Naive thymus-derived CD8-positive, alpha-beta T cell (primary cell): ENCODE measurements around the gene TOM1L2. TPM values are rescaled to one million over a fixed set of nuclear protein-coding genes. Genes with fewer than 3 reads are reported as not detected.

Experiments
- ATAC-seq, 2 donors: fragments of 150-1000 bp; cut with Tn5 transposase in 1 of 2; sonication (Bioruptor Pico), chemical (Tn5 transposase) in 1 of 2; 1 replicate in 1 of 2; 2 replicates in 1 of 2; pipeline ENCODE4 v1.10.0; 2021; ENCODE audit warnings: mild to moderate bottlenecking in 2 of 2, moderate library complexity in 2 of 2
- POLR2A ChIA-PET: fragments of 350-600 bp; sonication (Branson Sonifier 250); formaldehyde crosslinking; loops from one replicate; lab custom pipeline; 2021; ENCODE audit warnings: antibody characterized with exemption; lab: Charles Lee
- DNase-seq, 10 donors: peaks; one replicate each; pipeline versions ENCODE4 v3.0.0 to v3.0.0-alpha.2; 2020 to 2022
- H3K27ac Mint-ChIP-seq, 10 donors: one replicate each; pipeline ENCODE4 v1.8.0; 2020 to 2022; ENCODE audit warnings: mild to moderate bottlenecking in 10 of 10, mixed read lengths in 10 of 10, moderate library complexity in 4 of 10, inconsistent platforms in 1 of 10
- H3K27me3 Mint-ChIP-seq, 5 donors: one replicate each; pipeline ENCODE4 v1.8.0; 2021 to 2022; ENCODE audit warnings: mixed read lengths in 5 of 5
- H3K36me3 Mint-ChIP-seq, 3 donors: one replicate each; pipeline ENCODE4 v1.8.0; 2020 to 2022; ENCODE audit warnings: mixed read lengths in 3 of 3, mild to moderate bottlenecking in 2 of 3, inconsistent platforms in 1 of 3
- H3K4me1 Mint-ChIP-seq, 4 donors: one replicate each; pipeline ENCODE4 v1.8.0; 2021 to 2022; ENCODE audit warnings: mixed read lengths in 4 of 4
- H3K4me3 Mint-ChIP-seq, 10 donors: one replicate each; pipeline ENCODE4 v1.8.0; 2020 to 2022; ENCODE audit warnings: mild to moderate bottlenecking in 10 of 10, mixed read lengths in 10 of 10, moderate library complexity in 6 of 10, inconsistent platforms in 1 of 10
- H3K9me3 Mint-ChIP-seq, 9 donors: one replicate each; pipeline ENCODE4 v1.8.0; 2020 to 2022; ENCODE audit warnings: mixed read lengths in 9 of 9, mild to moderate bottlenecking in 3 of 9, inconsistent platforms in 1 of 9, moderate library complexity in 1 of 9
- polyA plus RNA-seq, 3 donors: library from polyadenylated mRNA; unstranded; fragments of 300-500 nt; fragmentation: Illumina TruSeq; gene quantifications; one replicate each; pipeline ENCODE4 v1.2.3, GENCODE V29; 2021
- total RNA-seq, 8 experiments: library from RNA in 2 of 8; stranded (reverse) in 2 of 8; gene quantifications; one replicate each; pipeline ENCODE4 v1.2.3 and lab custom pipeline; 2021 to 2026

Gene TOM1L2
- total and polyA plus RNA-seq, 5 experiments from 2014 or later, result 2.5 to 71.1 (median 11.6) TPM

DNA sequence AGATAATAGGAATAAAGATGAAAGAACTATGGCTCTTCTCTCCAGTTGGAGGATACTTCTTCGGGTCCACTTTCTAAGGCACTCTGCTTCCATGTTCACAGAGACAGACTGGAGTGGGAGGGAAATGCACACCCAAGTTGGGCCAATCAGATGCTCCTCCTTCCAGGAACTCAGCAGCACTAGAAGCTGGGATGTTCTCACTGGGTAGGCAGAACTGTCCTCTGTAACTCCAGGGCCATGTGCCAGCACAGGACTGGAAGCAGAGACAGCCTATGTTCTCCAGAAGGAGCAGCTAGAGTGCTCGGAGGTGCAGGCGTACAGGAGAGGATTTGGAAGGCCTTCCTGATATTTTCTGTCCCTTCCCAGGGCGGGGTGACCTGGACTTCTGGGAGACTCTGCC is 85.5 kb downstream of the TOM1L2 start:
- Mint-ChIP-seq H3K27me3 (no peaks in the 10 kb centered on the region), H3K4me1 (peaks cover 4 to 9% (median 8%) of the 10 kb centered on the region in 4 donors), H3K9me3 (no peaks in the 10 kb centered on the region), H3K36me3 (peaks cover 5 to 60% (median 5%) of the 10 kb centered on the region in 3 donors), H3K27ac (no peak overlapping the region), H3K4me3 (no peak overlapping the region)
- POLR2A ChIA-PET, result no interaction called here
- ATAC-seq (no peak), DNase-seq (no peak)

DNA sequence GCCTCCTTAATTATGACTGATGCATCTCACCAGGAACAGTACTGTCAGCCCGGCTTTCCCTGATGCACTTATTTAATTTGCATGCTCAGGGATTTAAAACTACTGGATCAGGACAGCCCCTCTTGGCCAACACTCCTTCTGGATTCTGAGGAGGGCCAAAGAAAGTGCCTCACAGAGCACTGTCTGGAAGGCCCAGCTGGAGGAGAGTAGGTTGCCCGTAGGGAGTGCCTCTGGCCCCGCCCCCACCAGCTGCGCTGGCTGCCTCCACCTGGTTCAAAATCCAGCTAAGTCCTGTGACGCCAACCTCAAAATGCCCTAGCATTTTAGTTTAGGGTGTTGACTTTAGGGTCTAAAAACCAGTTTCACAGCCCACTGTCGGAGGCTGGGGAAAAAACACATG is 86.0 kb downstream of the TOM1L2 start:
- Mint-ChIP-seq H3K4me3 (no peak overlapping the region), H3K4me1 (peaks cover 3 to 4% (median 4%) of the 10 kb centered on the region in 4 donors), H3K27ac (no peak overlapping the region), H3K9me3 (no peaks in the 10 kb centered on the region), H3K27me3 (no peaks in the 10 kb centered on the region), H3K36me3 (peaks cover 5 to 60% (median 9%) of the 10 kb centered on the region in 3 donors)
- ATAC-seq, result no peak
- POLR2A ChIA-PET, result no interaction called here
- no peak for DNase-seq

DNA sequence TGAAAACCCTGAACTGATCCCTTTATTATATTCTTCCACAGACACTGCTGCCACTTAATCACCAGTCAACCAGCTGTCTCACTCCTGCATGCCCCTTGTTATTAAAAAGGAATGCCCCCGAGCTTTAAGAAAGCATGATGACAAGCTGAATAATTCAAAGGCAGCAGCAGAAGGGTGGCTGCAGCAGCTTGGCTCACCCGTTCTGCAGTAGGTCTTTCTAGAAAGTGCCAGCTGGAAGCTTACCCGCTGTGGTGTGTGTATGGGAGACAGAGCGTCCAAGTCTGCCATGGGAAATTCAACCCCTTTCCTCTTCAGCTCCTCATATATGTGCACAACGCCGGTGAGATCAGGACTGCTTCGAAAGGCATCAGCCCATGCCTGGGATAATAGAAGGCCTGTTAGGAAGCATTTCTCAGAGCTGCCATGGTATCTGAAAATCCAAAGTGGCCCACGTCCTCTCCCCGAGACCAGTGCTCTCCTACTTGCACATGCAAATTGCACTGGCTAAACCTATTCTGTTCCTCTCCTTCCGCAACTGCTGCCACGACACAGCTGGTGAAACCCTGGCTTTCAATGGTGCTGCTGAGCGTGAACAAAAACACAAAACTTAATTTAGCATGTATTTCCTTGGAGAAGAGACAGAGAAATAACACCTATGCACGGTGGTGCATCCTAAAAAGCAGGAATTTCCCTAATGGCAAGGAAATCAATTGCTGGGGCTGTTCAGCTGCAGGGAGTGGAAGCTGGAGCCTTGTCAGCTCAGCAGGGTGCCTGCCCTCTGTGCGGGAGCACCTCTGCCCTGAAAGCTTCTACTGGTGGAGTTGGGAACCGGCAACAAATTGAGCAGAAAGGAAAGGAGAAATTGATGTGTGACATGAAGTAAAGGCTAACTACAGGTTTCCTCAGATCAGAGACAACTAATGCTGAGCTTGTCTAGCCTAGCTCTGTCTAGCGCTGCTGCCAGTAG is 87.5 kb downstream of the TOM1L2 start:
- H3K36me3 Mint-ChIP-seq, result peaks cover 5 to 64% (median 14%) of the 10 kb centered on the region in 3 donors
- no peaks in the 10 kb centered on the region for H3K27me3 Mint-ChIP-seq
- H3K4me3 Mint-ChIP-seq, result no peak overlapping the region
- H3K9me3 Mint-ChIP-seq, result no peaks in the 10 kb centered on the region
- POLR2A ChIA-PET, result no interaction called here
- H3K4me1 Mint-ChIP-seq, result no peaks in the 10 kb centered on the region
- ATAC-seq (no peak), DNase-seq (no peak)
- peak overlapping the region in 1 of 10 donors; percentile 7 for H3K27ac Mint-ChIP-seq

DNA sequence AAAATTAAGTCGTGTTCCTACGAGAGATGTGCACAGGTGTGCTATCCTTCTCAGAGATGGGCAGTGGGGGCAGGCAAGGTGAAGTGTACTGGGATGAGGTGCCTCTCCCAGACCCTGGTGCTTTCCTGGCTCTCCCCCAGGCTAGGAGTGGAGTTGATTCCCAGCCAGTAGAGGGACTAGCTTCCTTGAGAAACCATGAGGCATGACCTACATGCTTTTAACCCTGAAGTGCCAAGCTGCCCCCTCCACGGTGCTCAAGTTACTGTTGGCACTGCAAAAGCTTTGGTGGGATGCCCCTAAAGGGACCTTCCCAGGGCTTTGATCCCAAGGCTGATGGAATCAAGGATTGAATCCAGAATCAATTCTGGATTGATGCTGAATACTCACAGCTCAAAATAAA is 88.4 kb downstream of the TOM1L2 start:
- no peak overlapping the region for H3K4me3 Mint-ChIP-seq
- no peaks in the 10 kb centered on the region for H3K27me3 Mint-ChIP-seq
- POLR2A ChIA-PET, result no interaction called here

DNA sequence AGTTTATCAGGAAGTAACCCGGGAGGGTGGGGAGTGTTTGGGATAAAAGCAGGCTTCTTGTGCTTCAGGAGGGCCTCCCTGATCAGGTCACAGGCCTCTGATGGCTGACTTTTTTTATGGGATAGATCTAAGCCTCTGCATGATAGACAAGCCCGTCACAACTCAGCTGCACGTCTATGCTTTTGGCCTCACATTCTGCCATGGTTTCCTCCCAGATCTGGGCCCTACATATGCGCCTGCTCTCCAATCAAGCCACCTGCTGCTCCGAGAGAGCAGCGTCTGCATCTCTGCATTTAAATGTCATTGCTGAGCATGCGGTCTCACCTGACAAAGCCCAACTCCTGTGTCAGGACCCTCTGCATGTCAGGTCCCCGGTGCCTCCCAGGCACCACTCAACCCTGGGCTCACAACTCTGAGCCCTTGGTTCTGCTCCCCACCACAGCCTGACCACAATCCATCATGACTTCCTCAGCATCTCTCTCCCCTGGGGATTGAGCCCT is 90.1 kb downstream of the TOM1L2 start:
- H3K27ac Mint-ChIP-seq, result peak overlapping the region in 2 of 10 donors; percentile 28 to 32
- ATAC-seq (no peak), DNase-seq (no peak)
- no peaks in the 10 kb centered on the region for H3K9me3 Mint-ChIP-seq
- H3K27me3 Mint-ChIP-seq, result no peaks in the 10 kb centered on the region
- no peaks in the 10 kb centered on the region for H3K4me1 Mint-ChIP-seq
- POLR2A ChIA-PET, result no interaction called here
- H3K36me3 Mint-ChIP-seq, result peaks cover 5 to 87% (median 24%) of the 10 kb centered on the region in 3 donors
- no peak overlapping the region for H3K4me3 Mint-ChIP-seq

More for the DNA sequence above, 88.4 kb downstream of the TOM1L2 start:
- no peaks in the 10 kb centered on the region for H3K9me3 Mint-ChIP-seq
- no peaks in the 10 kb centered on the region for H3K4me1 Mint-ChIP-seq
- peaks cover 5 to 72% (median 17%) of the 10 kb centered on the region in 3 donors for H3K36me3 Mint-ChIP-seq
- H3K27ac Mint-ChIP-seq, result peak overlapping the region in 1 of 10 donors; percentile 49
- ATAC-seq (no peak), DNase-seq (no peak)

DNA sequence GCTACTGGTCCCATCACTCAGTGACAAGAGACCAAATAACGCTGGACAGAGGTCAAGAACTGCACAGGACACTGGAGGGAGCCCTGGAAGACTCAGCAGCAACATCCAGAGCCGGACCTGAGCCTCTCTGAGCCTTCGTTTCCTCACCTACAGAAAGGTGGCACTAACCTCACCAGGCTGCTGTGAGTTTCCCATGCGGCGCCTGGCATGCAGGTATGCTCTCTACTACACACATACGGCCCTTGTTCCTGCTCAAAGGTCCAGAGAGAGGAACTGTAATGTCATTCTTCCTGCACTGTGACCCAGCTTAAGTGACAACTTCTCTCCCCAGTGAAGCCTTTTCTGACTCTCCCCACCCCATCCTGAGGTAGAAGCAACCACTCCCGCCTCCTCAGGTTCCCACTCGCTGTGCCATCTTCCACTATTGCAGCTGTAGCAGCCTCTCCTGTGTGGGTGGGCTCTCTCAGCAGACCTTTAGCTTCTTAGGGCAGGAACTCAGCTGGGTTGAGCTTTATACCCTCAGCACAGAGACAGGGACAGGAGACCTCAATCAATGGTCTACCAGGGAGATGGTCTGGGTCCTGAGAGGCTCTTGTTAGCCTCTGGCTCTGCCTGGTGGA is 91.5 kb downstream of the TOM1L2 start:
- ATAC-seq, result no peak
- Mint-ChIP-seq H3K4me3 (no peak overlapping the region), H3K9me3 (no peaks in the 10 kb centered on the region), H3K27ac (peak overlapping the region in 2 of 10 donors; percentile 70 to 74), H3K27me3 (no peaks in the 10 kb centered on the region), H3K4me1 (no peaks in the 10 kb centered on the region), H3K36me3 (peaks cover 5 to 94% (median 33%) of the 10 kb centered on the region in 3 donors)
- POLR2A ChIA-PET, result no interaction called here
- DNase-seq, result no peak

DNA sequence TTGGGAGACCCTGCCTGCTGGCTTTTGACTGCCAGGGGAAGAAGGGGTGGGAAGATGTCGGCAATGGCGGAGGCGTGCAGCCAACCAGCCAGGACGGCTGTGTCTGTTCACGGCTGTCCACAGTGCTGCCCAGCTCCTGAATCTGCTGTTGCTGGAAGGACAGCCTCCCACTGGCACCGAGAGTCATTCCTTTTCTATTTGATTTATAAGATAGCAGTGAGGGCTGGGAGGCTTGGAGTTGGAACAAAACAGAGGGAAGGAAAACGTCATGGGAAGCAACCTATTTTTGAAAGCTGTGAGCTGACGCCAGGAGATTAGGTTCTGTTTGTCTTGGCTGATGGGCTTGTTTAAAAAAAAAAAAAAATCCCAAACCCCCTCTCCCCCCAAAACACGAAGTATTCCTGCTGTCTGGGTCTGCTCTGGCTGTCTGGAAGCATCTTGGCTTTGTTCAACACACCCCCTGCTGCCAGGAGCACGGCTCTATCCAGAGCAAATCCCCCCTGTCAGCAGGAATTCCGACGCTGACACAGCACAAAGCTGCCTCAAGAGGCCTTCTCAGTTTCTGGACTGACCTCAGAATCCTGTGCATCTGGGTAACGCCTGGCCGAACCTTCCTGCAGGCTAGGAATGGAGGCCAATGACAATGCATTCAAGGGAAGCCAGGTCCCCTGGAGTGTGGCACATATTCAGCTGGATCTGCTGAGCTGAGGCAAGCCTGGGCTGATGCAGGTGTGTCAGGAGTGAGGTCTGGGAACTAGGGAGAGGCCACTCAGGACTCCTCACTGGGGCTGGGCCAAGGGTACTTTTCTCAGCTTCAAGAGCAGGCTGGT is 94.5 kb downstream of the TOM1L2 start:
- H3K36me3 Mint-ChIP-seq, result peaks cover 0 to 82% (median 31%) of the 10 kb centered on the region in 3 donors
- POLR2A ChIA-PET, result interaction anchor here (0.6 kb wide), 1 partner anchor 9 kb away, joined by 6 read pairs; no protein-coding TSS in a partner anchor
- DNase-seq (no peak), ATAC-seq (no peak)
- H3K4me1 Mint-ChIP-seq, result no peaks in the 10 kb centered on the region
- H3K9me3 Mint-ChIP-seq, result no peaks in the 10 kb centered on the region
- H3K4me3 Mint-ChIP-seq, result no peak overlapping the region
- H3K27me3 Mint-ChIP-seq, result no peaks in the 10 kb centered on the region
- H3K27ac Mint-ChIP-seq, result no peak overlapping the region

DNA sequence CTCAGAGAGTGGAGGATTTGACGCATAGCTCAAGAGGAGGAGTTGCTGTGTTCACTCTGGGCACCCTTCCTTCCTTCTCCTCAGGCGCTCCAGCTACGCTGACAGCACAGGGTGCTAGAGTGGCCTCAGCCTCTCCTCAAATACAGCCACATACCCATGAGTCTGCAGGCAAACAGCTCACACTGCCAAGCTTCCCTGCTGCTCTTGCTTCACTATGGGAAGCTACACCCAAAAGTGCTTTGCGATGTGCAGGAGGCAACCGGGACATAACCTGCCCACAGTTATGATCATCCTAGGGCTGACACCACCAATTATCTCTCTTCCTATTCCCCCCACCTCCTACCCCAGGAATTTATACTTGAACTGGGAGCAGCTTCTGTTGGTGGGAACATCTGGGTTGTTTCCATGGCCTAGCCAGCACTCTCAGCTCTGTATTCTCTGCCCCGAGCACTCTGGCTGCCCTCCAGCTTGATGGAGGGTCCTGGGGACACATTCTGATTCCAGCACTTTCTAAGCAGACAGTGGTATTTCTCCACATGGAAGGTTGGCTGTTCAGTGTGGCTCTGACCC is 95.2 kb downstream of the TOM1L2 start:
- DNase-seq (no peak), ATAC-seq (no peak)
- Mint-ChIP-seq H3K36me3 (peaks cover 0 to 77% (median 28%) of the 10 kb centered on the region in 3 donors), H3K27ac (peak overlapping the region in 1 of 10 donors; percentile 56), H3K27me3 (no peaks in the 10 kb centered on the region), H3K4me1 (no peaks in the 10 kb centered on the region), H3K9me3 (no peaks in the 10 kb centered on the region), H3K4me3 (no peak overlapping the region)
- POLR2A ChIA-PET, result interaction anchor here (0.5 to 0.6 kb wide), 2 partner anchors 8 to 78 kb away, joined by 6 to 7 read pairs; no protein-coding TSS in a partner anchor

DNA sequence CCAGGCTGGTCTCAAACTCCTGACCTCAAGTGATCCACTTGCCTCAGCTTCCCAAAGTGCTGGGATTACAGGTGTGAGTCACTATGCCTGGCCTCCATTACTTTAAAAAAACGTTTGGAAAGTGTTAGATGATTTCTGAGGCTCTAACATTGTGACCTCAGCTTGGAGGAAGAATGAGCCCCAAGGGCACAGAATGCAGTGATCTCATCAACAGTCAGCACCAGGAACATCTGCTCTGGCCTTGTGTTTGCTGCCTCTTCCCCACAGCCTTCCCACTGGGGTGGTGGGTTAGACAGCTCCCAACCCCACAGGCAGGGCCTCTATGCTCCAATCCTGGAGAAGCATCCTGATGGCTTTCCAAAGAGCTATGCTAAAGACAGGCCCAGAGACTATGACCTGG is 97.7 kb downstream of the TOM1L2 start:
- Mint-ChIP-seq H3K4me3 (no peak overlapping the region), H3K36me3 (peaks cover 0 to 68% (median 22%) of the 10 kb centered on the region in 3 donors), H3K9me3 (no peaks in the 10 kb centered on the region), H3K4me1 (peaks cover 0 to 3% (median under 1%) of the 10 kb centered on the region in 4 donors), H3K27ac (peak overlapping the region in 3 of 10 donors; percentile 14 to 27 (median 24)), H3K27me3 (no peaks in the 10 kb centered on the region)
- DNase-seq (no peak), ATAC-seq (no peak)
- POLR2A ChIA-PET, result no interaction called here

DNA sequence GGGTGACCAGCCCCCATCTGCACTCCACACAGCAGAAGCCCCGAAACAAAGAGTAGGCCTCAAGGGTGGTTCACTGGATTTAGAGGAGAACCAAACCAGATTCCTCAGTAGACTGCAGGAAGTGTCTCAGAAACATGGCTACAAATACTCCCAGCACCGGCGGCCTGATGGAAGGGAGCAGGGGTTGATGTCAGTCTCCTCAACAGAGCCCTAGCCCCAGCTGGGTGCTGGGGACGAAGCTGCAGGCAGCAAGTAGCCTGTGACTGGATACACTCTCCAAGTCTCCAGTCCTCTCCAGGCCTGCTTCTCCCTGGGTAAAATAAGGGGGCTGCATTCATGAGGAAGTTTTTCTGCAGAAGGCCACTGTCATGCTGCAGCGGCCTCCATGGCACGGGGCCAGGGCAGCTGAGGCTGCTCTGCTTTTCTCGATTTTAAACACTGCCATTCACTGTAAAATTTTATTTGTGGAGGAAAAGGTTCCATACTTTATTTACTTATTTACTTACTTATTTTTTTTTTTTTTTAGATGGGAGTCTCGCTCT is 98.7 kb downstream of the TOM1L2 start:
- H3K27ac Mint-ChIP-seq, result peak overlapping the region in 2 of 10 donors; percentile 5 to 62
- DNase-seq (no peak), ATAC-seq (no peak)
- H3K4me1 Mint-ChIP-seq, result peaks cover 0 to 4% (median under 1%) of the 10 kb centered on the region in 4 donors
- no peaks in the 10 kb centered on the region for H3K27me3 Mint-ChIP-seq
- POLR2A ChIA-PET, result no interaction called here
- peaks cover 0 to 67% (median 22%) of the 10 kb centered on the region in 3 donors for H3K36me3 Mint-ChIP-seq
- no peak overlapping the region for H3K4me3 Mint-ChIP-seq
- H3K9me3 Mint-ChIP-seq, result no peaks in the 10 kb centered on the region

DNA sequence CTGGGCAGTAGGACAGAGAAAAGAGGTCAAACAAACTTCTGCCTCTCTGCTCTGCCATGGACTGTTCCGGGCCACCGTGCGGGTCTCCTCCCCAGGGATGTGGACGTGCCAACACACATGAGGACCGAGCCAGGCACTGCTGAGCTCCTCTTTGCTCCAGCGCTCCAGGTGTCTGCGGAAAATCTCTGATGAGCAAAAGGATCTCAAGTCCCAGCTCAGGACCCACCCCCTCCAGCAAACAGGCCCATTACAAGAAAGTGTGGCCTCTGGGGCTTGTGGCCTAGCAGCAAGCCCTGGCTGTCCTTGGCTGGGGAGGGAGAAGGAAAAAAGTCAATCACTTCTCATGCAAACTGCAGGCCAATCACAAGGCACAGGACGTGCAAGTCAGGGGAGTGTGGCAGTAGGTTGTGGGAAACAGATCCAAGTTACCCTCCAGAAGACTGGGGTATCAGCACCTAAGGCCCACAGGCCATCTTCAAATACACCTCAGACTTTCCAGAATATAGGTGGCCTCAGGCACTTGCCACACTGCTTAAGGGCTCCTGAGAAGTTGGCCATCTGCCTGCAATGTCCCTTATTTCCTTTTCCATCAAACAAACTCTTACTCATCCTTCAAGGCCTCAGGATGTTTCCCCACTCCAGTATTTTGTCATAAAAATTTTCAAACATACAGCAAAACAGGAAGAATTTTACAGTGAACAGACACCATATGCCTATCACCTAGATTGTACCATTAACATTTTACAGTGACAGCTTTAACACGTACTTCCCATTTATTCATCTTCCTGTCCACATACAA is 99.5 kb downstream of the TOM1L2 start:
- POLR2A ChIA-PET, result no interaction called here
- peaks cover 0 to 63% (median 17%) of the 10 kb centered on the region in 3 donors for H3K36me3 Mint-ChIP-seq
- H3K27ac Mint-ChIP-seq, result peak overlapping the region in 2 of 10 donors; percentile 5 to 62
- no peak overlapping the region for H3K4me3 Mint-ChIP-seq
- ATAC-seq, result no peak
- H3K9me3 Mint-ChIP-seq, result no peaks in the 10 kb centered on the region
- no peaks in the 10 kb centered on the region for H3K27me3 Mint-ChIP-seq
- no peak for DNase-seq
- peaks cover 0 to 4% (median under 1%) of the 10 kb centered on the region in 4 donors for H3K4me1 Mint-ChIP-seq
